Fibroblast of lung (primary cell): ENCODE data around the gene NAGPA. TPM values are rescaled to one million over a fixed set of nuclear protein-coding genes. Genes with fewer than 3 reads are reported as not detected.

Experiments
- DNase-seq, 2 donors: peaks; one replicate each; pipeline versions ENCODE4 v3.0.0 to v3.0.0-alpha.2; 2010; ENCODE audit warnings: low read depth in 2 of 2
- H2AFZ ChIP-seq: 2 replicates; pipeline ENCODE4 v1.5.1; 2012; ENCODE audit warnings: low read length, control low read depth, inconsistent platforms
- H3K27ac ChIP-seq: 2 replicates; pipeline ENCODE4 v1.5.1; 2011; ENCODE audit warnings: low read length, control low read depth; ENCODE audit not compliant: insufficient read depth
- H3K27me3 ChIP-seq: 2 replicates; pipeline ENCODE4 v1.5.1; 2011; ENCODE audit warnings: mild to moderate bottlenecking, low read length; ENCODE audit not compliant: control insufficient read depth, insufficient read depth
- H3K36me3 ChIP-seq: 2 replicates; pipeline ENCODE4 v1.5.1; 2011; ENCODE audit warnings: low read length; ENCODE audit not compliant: control insufficient read depth, insufficient read depth
- H3K4me1 ChIP-seq: 2 replicates; pipeline ENCODE4 v1.5.1; 2011; ENCODE audit warnings: low read length; ENCODE audit not compliant: control insufficient read depth, insufficient read depth; ENCODE audit errors: extremely low read depth
- H3K4me2 ChIP-seq: 2 replicates; pipeline ENCODE4 v1.5.1; 2011; ENCODE audit warnings: low read length, control low read depth; ENCODE audit not compliant: insufficient read depth; ENCODE audit errors: extremely low read depth
- H3K4me3 ChIP-seq, 4 experiments: fragments of 200-600 bp in 1 of 4; sonication (generic) in 1 of 4; replicated peaks in 1 of 4; 2 replicates each; pipeline ENCODE4 v1.5.1; 2011 to 2016; ENCODE audit warnings: low read length in 4 of 4, low read depth in 3 of 4, mild to moderate bottlenecking in 3 of 4, control low read depth in 2 of 4, inconsistent platforms in 1 of 4, mixed read lengths in 1 of 4; ENCODE audit not compliant: insufficient read depth in 1 of 4; ENCODE audit errors: control extremely low read depth in 1 of 4
- H3K79me2 ChIP-seq: 2 replicates; pipeline ENCODE4 v1.5.1; 2012; ENCODE audit warnings: mild to moderate bottlenecking, low read length, inconsistent platforms; ENCODE audit not compliant: control insufficient read depth, insufficient read depth
- H3K9ac ChIP-seq: 2 replicates; pipeline ENCODE4 v1.5.1; 2011; ENCODE audit warnings: mild to moderate bottlenecking, low read length, control low read depth; ENCODE audit not compliant: insufficient read depth
- H3K9me3 ChIP-seq: 2 replicates; pipeline ENCODE4 v1.5.1; 2012; ENCODE audit warnings: low read depth, low read length; ENCODE audit not compliant: control insufficient read depth, insufficient read depth
- H4K20me1 ChIP-seq: 2 replicates; pipeline ENCODE4 v1.5.1; 2011; ENCODE audit warnings: low read length; ENCODE audit not compliant: control insufficient read depth, insufficient read depth; ENCODE audit errors: extremely low read depth
- EZH2 ChIP-seq: IDR thresholded peaks from 2 replicates; pipeline ENCODE4 v1.5.1; 2012; ENCODE audit warnings: low read length, control low read depth, mild to moderate bottlenecking; ENCODE audit errors: missing control alignments
- polyA plus RNA-seq, 2 donors: library from polyadenylated mRNA; depleted of rRNA in 1 of 2; stranded (reverse) in 1 of 2; unstranded in 1 of 2; fragments of >200 nt; gene quantifications; 2 replicates each; pipeline ENCODE4 v1.2.1, GENCODE V29; 2011 to 2012; ENCODE audit warnings: missing spikeins in 1 of 2
- total RNA-seq: library from RNA; depleted of rRNA; stranded (reverse); fragments of >200 nt; gene quantifications from 2 replicates; pipeline ENCODE4 v1.2.1, GENCODE V29; 2014
- TF ChIP-seq, protein P1 (sequence below), 2 donors: IDR thresholded peaks in 1 of 2; conservative IDR thresholded peaks in 1 of 2; 1 replicate in 1 of 2; 2 replicates in 1 of 2; pipeline ENCODE4 v1.5.1; 2011 to 2012; ENCODE audit warnings: low read length in 2 of 2, control low read depth in 1 of 2, inconsistent platforms in 1 of 2, low read depth in 1 of 2, mild to moderate bottlenecking in 1 of 2

NAGPA gene
- total and polyA plus RNA-seq, 2 donors (not counting 1 experiment from before 2014, with no cell fraction given): 9.7 to 17.7 TPM

GRCh38 chr16:5004311-5004710, 29.4 kb downstream of the NAGPA start:
- H3K9ac ChIP-seq: no peak overlapping the region
- no peak for DNase-seq
- H3K36me3 ChIP-seq: no peaks in the 10 kb centered on the region
- no peaks in the 10 kb centered on the region for H4K20me1 ChIP-seq
- H3K27me3 ChIP-seq: peaks cover 2% of the 10 kb centered on the region
- H3K4me3 ChIP-seq: no peak overlapping the region
- no peak overlapping the region for H3K27ac ChIP-seq
- no peak overlapping the region for H2AFZ ChIP-seq
- no peaks in the 10 kb centered on the region for H3K9me3 ChIP-seq
- H3K4me1 ChIP-seq: no peaks in the 10 kb centered on the region
- H3K79me2 ChIP-seq: no peaks in the 10 kb centered on the region
- TF ChIP-seq, protein P1, sequence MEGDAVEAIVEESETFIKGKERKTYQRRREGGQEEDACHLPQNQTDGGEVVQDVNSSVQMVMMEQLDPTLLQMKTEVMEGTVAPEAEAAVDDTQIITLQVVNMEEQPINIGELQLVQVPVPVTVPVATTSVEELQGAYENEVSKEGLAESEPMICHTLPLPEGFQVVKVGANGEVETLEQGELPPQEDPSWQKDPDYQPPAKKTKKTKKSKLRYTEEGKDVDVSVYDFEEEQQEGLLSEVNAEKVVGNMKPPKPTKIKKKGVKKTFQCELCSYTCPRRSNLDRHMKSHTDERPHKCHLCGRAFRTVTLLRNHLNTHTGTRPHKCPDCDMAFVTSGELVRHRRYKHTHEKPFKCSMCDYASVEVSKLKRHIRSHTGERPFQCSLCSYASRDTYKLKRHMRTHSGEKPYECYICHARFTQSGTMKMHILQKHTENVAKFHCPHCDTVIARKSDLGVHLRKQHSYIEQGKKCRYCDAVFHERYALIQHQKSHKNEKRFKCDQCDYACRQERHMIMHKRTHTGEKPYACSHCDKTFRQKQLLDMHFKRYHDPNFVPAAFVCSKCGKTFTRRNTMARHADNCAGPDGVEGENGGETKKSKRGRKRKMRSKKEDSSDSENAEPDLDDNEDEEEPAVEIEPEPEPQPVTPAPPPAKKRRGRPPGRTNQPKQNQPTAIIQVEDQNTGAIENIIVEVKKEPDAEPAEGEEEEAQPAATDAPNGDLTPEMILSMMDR (conservative IDR thresholded peaks at IDR 0.05 in 1 of 2, IDR thresholded peaks at IDR 0.05 in 1 of 2; ENCODE audit: low read depth in 1 of 2, low read length in 2 of 2): no peak
- no peak for TF ChIP-seq EZH2
- H3K4me2 ChIP-seq: no peak overlapping the region

DNA sequence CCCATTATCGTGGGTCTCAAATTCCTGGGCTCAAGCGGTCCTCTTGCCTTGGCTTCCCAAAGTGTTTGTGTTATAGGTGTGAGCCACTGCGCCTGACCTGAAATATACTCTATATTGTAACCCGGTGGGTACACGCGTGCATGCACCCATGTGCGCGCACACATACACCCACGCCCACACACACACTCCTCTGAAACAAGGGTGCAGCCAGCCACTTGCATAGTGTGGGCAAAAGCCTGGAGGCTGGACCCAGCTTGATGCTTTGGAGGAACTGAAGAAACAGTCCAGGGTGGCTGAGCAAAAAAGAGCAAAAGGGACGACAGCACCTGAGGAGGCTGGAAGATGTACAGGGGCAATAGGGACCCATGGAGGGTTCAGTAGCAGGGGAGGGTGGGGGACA, 29.9 kb downstream of the NAGPA start:
- Histone ChIP-seq H3K27me3 (no peaks in the 10 kb centered on the region), H3K4me3 (no peak overlapping the region), H4K20me1 (no peaks in the 10 kb centered on the region), H3K79me2 (no peaks in the 10 kb centered on the region), H3K4me2 (no peak overlapping the region), H3K9me3 (no peaks in the 10 kb centered on the region), H3K27ac (no peak overlapping the region), H3K36me3 (no peaks in the 10 kb centered on the region), H3K4me1 (no peaks in the 10 kb centered on the region), H2AFZ (no peak overlapping the region), H3K9ac (no peak overlapping the region)
- TF ChIP-seq EZH2: no peak
- TF ChIP-seq, protein P1 (conservative IDR thresholded peaks at IDR 0.05 in 1 of 2, IDR thresholded peaks at IDR 0.05 in 1 of 2; ENCODE audit: low read depth in 1 of 2, low read length in 2 of 2): no peak
- no peak for DNase-seq

DNA sequence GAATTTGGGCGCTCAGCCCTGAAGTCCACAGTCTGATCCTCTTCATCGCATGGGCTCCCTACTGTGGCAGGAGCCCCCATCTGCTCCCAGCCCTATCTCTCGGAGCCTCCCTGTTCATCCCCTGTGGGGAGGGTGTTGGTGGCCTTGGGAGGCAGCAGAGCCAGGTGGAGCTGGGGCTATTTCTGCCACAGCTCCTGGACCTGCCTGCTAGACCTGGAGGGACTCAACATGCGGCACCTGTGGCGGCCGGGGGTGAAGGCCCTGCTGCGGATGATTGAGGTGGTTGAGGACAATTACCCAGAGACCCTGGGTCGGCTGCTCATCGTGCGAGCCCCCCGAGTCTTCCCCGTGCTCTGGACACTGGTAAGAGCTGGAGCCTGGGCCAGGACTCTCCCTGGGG, 30.5 kb downstream of the NAGPA start:
- H3K9me3 ChIP-seq: no peaks in the 10 kb centered on the region
- DNase-seq: no peak
- H3K27ac ChIP-seq: no peak overlapping the region
- H2AFZ ChIP-seq: no peak overlapping the region
- H3K79me2 ChIP-seq: no peaks in the 10 kb centered on the region
- no peaks in the 10 kb centered on the region for H3K27me3 ChIP-seq
- H3K36me3 ChIP-seq: no peaks in the 10 kb centered on the region
- no peaks in the 10 kb centered on the region for H3K4me1 ChIP-seq
- H3K4me3 ChIP-seq: no peak overlapping the region
- no peak overlapping the region for H3K9ac ChIP-seq
- H4K20me1 ChIP-seq: no peaks in the 10 kb centered on the region
- TF ChIP-seq EZH2: no peak
- TF ChIP-seq, protein P1 (conservative IDR thresholded peaks at IDR 0.05 in 1 of 2, IDR thresholded peaks at IDR 0.05 in 1 of 2; ENCODE audit: low read depth in 1 of 2, low read length in 2 of 2): no peak
- H3K4me2 ChIP-seq: no peak overlapping the region
